SK-MEL-5 (cell line): ENCODE measurements around the gene DNAAF2. TPM values are rescaled to one million over a fixed set of nuclear protein-coding genes. Genes with fewer than 3 reads are reported as not detected.
"Not testable (repeated sequence)": the region's sequence is repeated elsewhere in the genome, so short reads cannot be mapped to it uniquely, and the experiment has no call there.

Experiments
- DNase-seq: peaks from one replicate; pipeline ENCODE4 v3.0.0-alpha.2; 2016; ENCODE audit warnings: low read depth, low spot score
- in situ Hi-C: cut with HindIII; loops from 2 replicates; pipeline ENCODE4 v1.10.0; 2016; ENCODE audit warnings: low sequenced_read_pairs, high pct_unique_total_duplicates, low pct_unique_long_range_greater_than_20kb
- total RNA-seq: library from RNA; depleted of rRNA; stranded (reverse); fragments of >200 nt; shearing (Covaris generic); gene quantifications from 2 replicates; pipeline ENCODE4 v1.2.3, GENCODE V29; 2014

Gene DNAAF2
- total RNA-seq, 1 experiment from 2014 or later: 13.2 TPM

GRCh38 chr14:49623941-49624839 is 10.9 kb downstream of the DNAAF2 start:
- no peak for DNase-seq
- in situ Hi-C loops: no loop called here

GRCh38 chr14:49623387-49623786 is 11.7 kb downstream of the DNAAF2 start:
- DNase-seq: no peak
- in situ Hi-C loops: no loop called here

- in situ Hi-C loops: no loop called here
- no peak for DNase-seq
Measured at GRCh38 chr14:49622022-49622607, 12.9 kb downstream of the DNAAF2 start.

- in situ Hi-C loops: no loop called here
- DNase-seq: peak; percentile 40
Measured at GRCh38 chr14:49621114-49621881, 13.7 kb downstream of the DNAAF2 start.

- in situ Hi-C loops: no loop called here
- DNase-seq: peak; percentile 96
Measured at GRCh38 chr14:49620182-49621113, 14.6 kb downstream of the DNAAF2 start, which contains the start of the genes MGAT2 and RPL36AL. Gene MGAT2 (plus strand): TSS chr14:49620799. CDS start chr14:49621269, 470 bp downstream. Gene RPL36AL (minus strand): TSS chr14:49620626. CDS start chr14:49619104, 1,522 bp downstream.

GRCh38 chr14:49619730-49620129 is 15.3 kb downstream of the DNAAF2 start:
- in situ Hi-C loops: no loop called here

GRCh38 chr14:49619273-49619672 is 15.8 kb downstream of the DNAAF2 start:
- in situ Hi-C loops, DNase-seq: not testable (repeated sequence)

More at GRCh38 chr14:49619730-49620129, 15.3 kb downstream of the DNAAF2 start:
- DNase-seq: no peak

GRCh38 chr14:49617852-49618519 is 17.1 kb downstream of the DNAAF2 start:
- in situ Hi-C loops: no loop called here
- DNase-seq: no peak

GRCh38 chr14:49615776-49616175 is 19.3 kb downstream of the DNAAF2 start:
- in situ Hi-C loops: no loop called here

GRCh38 chr14:49614196-49614595 is 20.8 kb downstream of the DNAAF2 start:
- in situ Hi-C loops: no loop called here

More at GRCh38 chr14:49615776-49616175, 19.3 kb downstream of the DNAAF2 start:
- DNase-seq: no peak

GRCh38 chr14:49612671-49613070 is 22.4 kb downstream of the DNAAF2 start:
- no peak for DNase-seq

More at GRCh38 chr14:49614196-49614595, 20.8 kb downstream of the DNAAF2 start:
- no peak for DNase-seq

GRCh38 chr14:49612251-49612650 is 22.8 kb downstream of the DNAAF2 start:
- DNase-seq: no peak
- in situ Hi-C loops: no loop called here

More at GRCh38 chr14:49612671-49613070, 22.4 kb downstream of the DNAAF2 start:
- in situ Hi-C loops: no loop called here

- in situ Hi-C loops: no loop called here
- no peak for DNase-seq
Measured at GRCh38 chr14:49607583-49607982, 27.5 kb downstream of the DNAAF2 start.

- in situ Hi-C loops: no loop called here
- peak; percentile 74 for DNase-seq
Measured at GRCh38 chr14:49598485-49599300, 36.4 kb downstream of the DNAAF2 start, which contains the start of gene LRR1. Gene LRR1 (plus strand): TSS chr14:49598940. CDS start chr14:49599021, 81 bp downstream.

- DNase-seq: no peak
- in situ Hi-C loops: no loop called here
Measured at GRCh38 chr14:49598189-49598484, 36.9 kb downstream of the DNAAF2 start.
